K562 (cell line): ENCODE measurements around the gene RHOF. TPM values are rescaled to one million over a fixed set of nuclear protein-coding genes. Genes with fewer than 3 reads are reported as not detected.
A peak's percentile ranks its signal among the peaks of the same experiment; 100 is the strongest.

Experiments
- ARID3A ChIP-seq: IDR thresholded peaks from 2 replicates; pipeline ENCODE4 v1.6.1; 2012; ENCODE audit warnings: low read depth, low read length, improper control_type of control experiment, borderline replicate concordance
- CREBBP ChIP-seq: IDR thresholded peaks from one replicate; pipeline ENCODE4 v1.6.1; 2012; ENCODE audit warnings: low read depth, mild to moderate bottlenecking, control low read depth, inconsistent platforms, low read length
- FOXJ2 ChIP-seq: fragments of 200-800 bp; sonication (Bioruptor generic); IDR thresholded peaks from 2 replicates; pipeline ENCODE4 v1.6.1; 2016; ENCODE audit warnings: missing genetic modification characterization, missing compliant biosample characterization
- GTF2A2 ChIP-seq: IDR thresholded peaks from 2 replicates; pipeline ENCODE4 v1.6.1; 2016; ENCODE audit warnings: mild to moderate bottlenecking, missing genetic modification characterization, missing compliant biosample characterization
- HLTF ChIP-seq: fragments of 450-650 bp; IDR thresholded peaks from 2 replicates; pipeline ENCODE4 v1.6.1; 2016
- KDM2B ChIP-seq: fragments of 250-450 bp; sonication (Bioruptor Pico); IDR thresholded peaks from 2 replicates; pipeline ENCODE4 v1.8.0; 2021; ENCODE audit warnings: mild to moderate bottlenecking, moderate library complexity
- PHF21A ChIP-seq: fragments of 450-650 bp; IDR thresholded peaks from 2 replicates; pipeline ENCODE4 v1.6.1; 2017; ENCODE audit warnings: low read depth, borderline replicate concordance
- PML ChIP-seq: IDR thresholded peaks from 2 replicates; pipeline ENCODE4 v1.6.1; 2012; ENCODE audit warnings: low read length, inconsistent platforms
- PRDM10 ChIP-seq: fragments of 450-650 bp; IDR thresholded peaks from 2 replicates; pipeline ENCODE4 v1.6.1; 2018; ENCODE audit not compliant: partially characterized antibody
- PURB ChIP-seq: sonication (generic); formaldehyde crosslinking; IDR thresholded peaks from 2 replicates; pipeline ENCODE4 v1.9.0; 2021; ENCODE audit warnings: low read depth, mild to moderate bottlenecking, missing genetic modification reagents
- SP1 ChIP-seq: sonication (generic); formaldehyde crosslinking; IDR thresholded peaks from 2 replicates; pipeline ENCODE4 v1.8.1; 2022; ENCODE audit warnings: mild to moderate bottlenecking, missing genetic modification reagents
- XRCC5 ChIP-seq: fragments of 200-400 bp; formaldehyde crosslinking; IDR thresholded peaks from 2 replicates; pipeline ENCODE4 v1.6.1; 2017; ENCODE audit warnings: low read depth, mild to moderate bottlenecking, low read length
- ZNF263 ChIP-seq: sonication (generic); formaldehyde crosslinking; IDR thresholded peaks from 2 replicates; pipeline ENCODE4 v1.8.0; 2022; ENCODE audit warnings: mild to moderate bottlenecking, missing genetic modification reagents, borderline replicate concordance
- ZNF57 ChIP-seq: fragments of 450-650 bp; formaldehyde crosslinking; IDR thresholded peaks from 2 replicates; pipeline ENCODE4 v1.4.0; 2020; ENCODE audit warnings: mild to moderate bottlenecking, moderate library complexity
- ZNF583 ChIP-seq: fragments of 250-450 bp; sonication (Bioruptor Pico); IDR thresholded peaks from 2 replicates; pipeline ENCODE4 v1.4.0; 2020
- ZNF586 ChIP-seq: fragments of 450-650 bp; formaldehyde crosslinking; conservative IDR thresholded peaks from 2 replicates; pipeline ENCODE4 v1.4.0; 2020; ENCODE audit warnings: mild to moderate bottlenecking, moderate library complexity
- ZNF592 ChIP-seq: fragments of 450-650 bp; IDR thresholded peaks from 2 replicates; pipeline ENCODE4 v1.6.1; 2017; ENCODE audit warnings: antibody characterized with exemption, mild to moderate bottlenecking
- ZNF75A ChIP-seq: fragments of 450-650 bp; formaldehyde crosslinking; IDR thresholded peaks from 2 replicates; pipeline ENCODE4 v1.4.0; 2020; ENCODE audit warnings: mild to moderate bottlenecking
- polyA plus RNA-seq, 8 experiments: library from polyadenylated mRNA; depleted of rRNA in 4 of 8; stranded (reverse) in 5 of 8; unstranded in 3 of 8; fragments of >200 nt; fragmentation: Nextera tagmentation in 2 of 8; fragmentation: Illumina TruSeq in 1 of 8; extraction: Ambion mirVana in 2 of 8; extraction: Trizol in 1 of 8; gene quantifications; 2 replicates each; pipeline versions ENCODE4 v1.2.1 to v1.2.3, GENCODE V29; 2011 to 2014; ENCODE audit warnings: inconsistent platforms in 1 of 8, missing spikeins in 1 of 8
- total RNA-seq, 7 experiments: library from RNA; depleted of rRNA in 6 of 7; stranded (reverse); fragments of >200 nt in 6 of 7; fragmentation: Illumina TruSeq in 2 of 7; extraction: Trizol in 2 of 7; gene quantifications; 2 replicates each; pipeline versions ENCODE4 v1.2.1 to v1.2.3, GENCODE V29; 2011 to 2021; ENCODE audit warnings: low replicate concordance in 1 of 7
- TF ChIP-seq, protein P1 (sequence below): sonication (generic); formaldehyde crosslinking; IDR thresholded peaks from 2 replicates; pipeline ENCODE4 v1.8.1; 2023; ENCODE audit warnings: mild to moderate bottlenecking, missing genetic modification reagents, moderate library complexity

The RHOF gene
- total and polyA plus RNA-seq, 9 of the 15 experiments (the other 6 are each of a cell fraction or from before 2014, with no cell fraction given), result 0.13 to 10.1 (median 4.0) TPM

- TF ChIP-seq, protein P1, sequence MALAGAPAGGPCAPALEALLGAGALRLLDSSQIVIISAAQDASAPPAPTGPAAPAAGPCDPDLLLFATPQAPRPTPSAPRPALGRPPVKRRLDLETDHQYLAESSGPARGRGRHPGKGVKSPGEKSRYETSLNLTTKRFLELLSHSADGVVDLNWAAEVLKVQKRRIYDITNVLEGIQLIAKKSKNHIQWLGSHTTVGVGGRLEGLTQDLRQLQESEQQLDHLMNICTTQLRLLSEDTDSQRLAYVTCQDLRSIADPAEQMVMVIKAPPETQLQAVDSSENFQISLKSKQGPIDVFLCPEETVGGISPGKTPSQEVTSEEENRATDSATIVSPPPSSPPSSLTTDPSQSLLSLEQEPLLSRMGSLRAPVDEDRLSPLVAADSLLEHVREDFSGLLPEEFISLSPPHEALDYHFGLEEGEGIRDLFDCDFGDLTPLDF (CRISPR knock-in tag), result no peak
- TF ChIP-seq ARID3A, result peak; percentile 59; the same call in 1 of the 2 replicates
- TF ChIP-seq PHF21A, result no peak
- TF ChIP-seq ZNF57 (CRISPR knock-in tag), result no peak
- no peak for TF ChIP-seq SP1
- peak; percentile 95 for TF ChIP-seq ZNF592
- peak; percentile 91 for TF ChIP-seq PML
- TF ChIP-seq ZNF583 (CRISPR knock-in tag), result no peak; the same call in 1 of the 2 replicates
- TF ChIP-seq GTF2A2 (tag), result peak; percentile 69
- TF ChIP-seq ZNF586 (CRISPR knock-in tag), result no peak
- TF ChIP-seq HLTF, result no peak
- TF ChIP-seq XRCC5, result no peak
- TF ChIP-seq KDM2B (CRISPR knock-in tag), result no peak
- no peak for TF ChIP-seq FOXJ2 (tag)
- TF ChIP-seq ZNF75A, result no peak
- no peak for TF ChIP-seq PURB (CRISPR knock-in tag)
- TF ChIP-seq ZNF263 (CRISPR knock-in tag), result peak; percentile 81
- no peak for TF ChIP-seq CREBBP
- peak; percentile 76 for TF ChIP-seq PRDM10
Observed at GRCh38 chr12:121738340-121738858, 55.1 kb downstream of the RHOF start (continued).
